ENCODE measurements around the gene GOLGB1.

DNA sequence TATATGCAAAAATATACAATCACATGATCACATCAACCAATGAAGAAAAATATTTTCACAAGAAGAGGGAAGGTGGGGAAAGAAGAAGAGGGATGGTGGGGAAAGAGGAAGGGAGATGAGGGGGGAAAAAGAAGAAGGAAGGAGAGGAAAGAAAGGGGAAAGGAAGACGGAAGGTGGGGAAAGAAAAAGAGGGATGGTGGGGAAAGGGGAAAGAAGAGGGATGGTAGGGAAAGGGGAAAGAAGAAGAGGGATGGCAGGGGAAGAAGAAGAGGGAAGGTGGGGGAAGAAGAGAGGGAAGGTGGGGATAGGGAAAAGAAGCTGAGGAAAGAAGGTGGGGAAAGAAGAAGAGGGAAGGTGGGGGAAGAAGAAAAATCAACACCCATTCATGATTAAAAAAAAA is 3.2 kb upstream of the GOLGB1 start:
- TF ChIP-seq, protein P1, sequence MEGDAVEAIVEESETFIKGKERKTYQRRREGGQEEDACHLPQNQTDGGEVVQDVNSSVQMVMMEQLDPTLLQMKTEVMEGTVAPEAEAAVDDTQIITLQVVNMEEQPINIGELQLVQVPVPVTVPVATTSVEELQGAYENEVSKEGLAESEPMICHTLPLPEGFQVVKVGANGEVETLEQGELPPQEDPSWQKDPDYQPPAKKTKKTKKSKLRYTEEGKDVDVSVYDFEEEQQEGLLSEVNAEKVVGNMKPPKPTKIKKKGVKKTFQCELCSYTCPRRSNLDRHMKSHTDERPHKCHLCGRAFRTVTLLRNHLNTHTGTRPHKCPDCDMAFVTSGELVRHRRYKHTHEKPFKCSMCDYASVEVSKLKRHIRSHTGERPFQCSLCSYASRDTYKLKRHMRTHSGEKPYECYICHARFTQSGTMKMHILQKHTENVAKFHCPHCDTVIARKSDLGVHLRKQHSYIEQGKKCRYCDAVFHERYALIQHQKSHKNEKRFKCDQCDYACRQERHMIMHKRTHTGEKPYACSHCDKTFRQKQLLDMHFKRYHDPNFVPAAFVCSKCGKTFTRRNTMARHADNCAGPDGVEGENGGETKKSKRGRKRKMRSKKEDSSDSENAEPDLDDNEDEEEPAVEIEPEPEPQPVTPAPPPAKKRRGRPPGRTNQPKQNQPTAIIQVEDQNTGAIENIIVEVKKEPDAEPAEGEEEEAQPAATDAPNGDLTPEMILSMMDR (IDR thresholded peaks at IDR 0.05; ENCODE audit: low read depth, low read length, poor library complexity, severe bottlenecking) = no peak
- TF ChIP-seq EZH2phosphoT487 (IDR thresholded peaks at IDR 0.05; ENCODE audit: borderline replicate concordance, low read length) = no peak
